Measurements from ENCODE around the gene SMARCC2.

Gene SMARCC2

GRCh38 chr12:56190695-56191155 lies 1.4 kb upstream of the SMARCC2 start:
- TF ChIP-seq RAD21 (IDR thresholded peaks at IDR 0.05; ENCODE audit: low read depth) (no peak), CREB1 (IDR thresholded peaks at IDR 0.05; ENCODE audit: low read depth) (no peak), MAX (IDR thresholded peaks at IDR 0.05) (peak; percentile 38), REST (IDR thresholded peaks at IDR 0.05; ENCODE audit: low read depth) (no peak), TEAD4 (IDR thresholded peaks at IDR 0.05) (no peak), EP300 (IDR thresholded peaks at IDR 0.05; ENCODE audit: borderline replicate concordance) (no peak), ZBTB7A (IDR thresholded peaks at IDR 0.05; ENCODE audit: low read depth) (no peak), YY1 (IDR thresholded peaks at IDR 0.05; ENCODE audit: low read depth) (no peak), FOXM1 (IDR thresholded peaks at IDR 0.05; ENCODE audit: borderline replicate concordance, low read depth) (no peak)

GRCh38 chr12:56189918-56190694 lies 823 bp upstream of the SMARCC2 start:
- TF ChIP-seq YY1 (IDR thresholded peaks at IDR 0.05; ENCODE audit: low read depth) = peak; percentile 75; the same call in 1 of the 2 replicates
- no peak for TF ChIP-seq FOXM1 (IDR thresholded peaks at IDR 0.05; ENCODE audit: borderline replicate concordance, low read depth)
- peak; percentile 63; the same call in 1 of the 2 replicates for TF ChIP-seq NFIC (IDR thresholded peaks at IDR 0.05)
- no peak for TF ChIP-seq CREB1 (IDR thresholded peaks at IDR 0.05; ENCODE audit: low read depth)
- TF ChIP-seq REST (IDR thresholded peaks at IDR 0.05; ENCODE audit: low read depth) = no peak
- TF ChIP-seq CEBPB (IDR thresholded peaks at IDR 0.05) = no peak; the same call in 1 of the 2 replicates
- TF ChIP-seq USF1 (IDR thresholded peaks at IDR 0.05) = 0 out of 2 replicates have a peak, but pooled peaks have one; percentile 10
- TF ChIP-seq RAD21 (IDR thresholded peaks at IDR 0.05; ENCODE audit: low read depth) = no peak
- peak; percentile 54; the same call in 1 of the 2 replicates for TF ChIP-seq TAF1 (IDR thresholded peaks at IDR 0.05; ENCODE audit: low read depth)
- TF ChIP-seq EP300 (IDR thresholded peaks at IDR 0.05; ENCODE audit: borderline replicate concordance) = no peak
- peak; percentile 63 for TF ChIP-seq TCF12 (IDR thresholded peaks at IDR 0.05; ENCODE audit: low read depth)
- TF ChIP-seq TEAD4 (IDR thresholded peaks at IDR 0.05) = peak; percentile 98
- TF ChIP-seq EGR1 (IDR thresholded peaks at IDR 0.05) = no peak; the same call in 1 of the 2 replicates
- peak; percentile 91 for TF ChIP-seq ZBTB7A (IDR thresholded peaks at IDR 0.05; ENCODE audit: low read depth)
- TF ChIP-seq MAX (IDR thresholded peaks at IDR 0.05) = peak; percentile 66

- no peak for TF ChIP-seq REST (IDR thresholded peaks at IDR 0.05; ENCODE audit: low read depth)
- no peak for TF ChIP-seq EP300 (IDR thresholded peaks at IDR 0.05; ENCODE audit: borderline replicate concordance)
- TF ChIP-seq USF1 (IDR thresholded peaks at IDR 0.05) = no peak
- TF ChIP-seq TCF12 (IDR thresholded peaks at IDR 0.05; ENCODE audit: low read depth) = 0 out of 2 replicates have a peak, but pooled peaks have one; percentile 13
- no peak for TF ChIP-seq MAX (IDR thresholded peaks at IDR 0.05)
Observed at GRCh38 chr12:56188778-56189098, 545 bp downstream of the SMARCC2 start.

DNA sequence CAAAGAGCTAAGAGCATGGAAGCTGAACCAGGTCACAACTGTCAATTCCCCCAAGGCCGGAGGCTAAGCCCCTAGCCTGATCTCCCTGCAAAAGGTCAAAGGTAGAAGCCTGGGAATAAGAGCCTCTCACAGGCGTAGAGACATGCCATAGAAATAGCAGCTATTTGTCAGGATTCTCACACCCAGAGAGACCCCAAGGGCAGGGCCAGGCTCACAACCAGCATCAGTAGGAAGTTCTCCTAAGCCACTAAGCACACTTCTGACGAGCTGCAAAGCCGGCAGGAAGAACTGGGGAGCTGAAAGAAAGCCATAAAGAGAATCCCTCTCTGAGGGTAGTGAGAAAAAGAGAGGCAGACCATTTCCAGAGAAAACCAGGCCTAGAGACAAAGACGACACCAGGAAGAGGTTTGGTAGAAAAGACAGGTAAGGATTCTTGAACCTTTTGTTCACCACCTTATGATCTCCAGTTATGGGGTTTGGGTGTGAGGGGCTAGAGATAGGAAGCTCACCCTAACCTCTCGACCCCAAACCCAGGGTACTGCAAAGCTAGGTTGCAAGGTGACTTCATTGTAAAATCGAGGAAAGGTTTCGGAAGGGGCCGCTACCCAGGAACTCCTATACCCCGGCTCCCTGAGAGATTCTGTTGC lies 1.0 kb downstream of the SMARCC2 start:
- TF ChIP-seq REST (IDR thresholded peaks at IDR 0.05; ENCODE audit: low read depth) = no peak
- no peak for TF ChIP-seq TCF12 (IDR thresholded peaks at IDR 0.05; ENCODE audit: low read depth)
- TF ChIP-seq TAF1 (IDR thresholded peaks at IDR 0.05; ENCODE audit: low read depth) = no peak; the same call in 1 of the 2 replicates
